Measurements from ENCODE around the gene LZTFL1. TPM values are rescaled to one million over a fixed set of nuclear protein-coding genes. Genes with fewer than 3 reads are reported as not detected.
"Not testable (repeated sequence)": the region's sequence is repeated elsewhere in the genome, so short reads cannot be mapped to it uniquely, and the experiment has no call there.

The LZTFL1 gene
- total RNA-seq, 1 experiment from 2014 or later: 9.1 TPM

GRCh38 chr3:45861043-45861719 is 19.3 kb upstream of the LZTFL1 start:
- Mint-ChIP-seq H3K9me3 (peaks cover 25% of the 10 kb centered on the region), H3K27ac (no peak overlapping the region), H3K4me3 (no peak overlapping the region), H3K36me3 (no peaks in the 10 kb centered on the region; the same call in 1 of the 2 replicates), H3K4me1 (no peaks in the 10 kb centered on the region), H3K27me3 (ENCODE audit: low read depth) (peaks cover 26% of the 10 kb centered on the region)
- ChIA-PET POLR2A (no interaction called here), CTCF (no interaction called here)
- ATAC-seq: no peak
- DNase-seq (ENCODE audit: low spot score): no peak
- no peak for TF ChIP-seq MXD4 (CRISPR knock-in tag; IDR thresholded peaks at IDR 0.05; ENCODE audit: borderline replicate concordance)

GRCh38 chr3:45860481-45860880 is 18.6 kb upstream of the LZTFL1 start:
- H3K9me3 Mint-ChIP-seq: peaks cover 30% of the 10 kb centered on the region
- TF ChIP-seq GTF2I (CRISPR knock-in tag; conservative IDR thresholded peaks at IDR 0.05) (no peak), IRF2 (CRISPR knock-in tag; IDR thresholded peaks at IDR 0.05; ENCODE audit: borderline replicate concordance, low read depth) (no peak), CREM (CRISPR knock-in tag; IDR thresholded peaks at IDR 0.05) (no peak), SP1 (CRISPR knock-in tag; conservative IDR thresholded peaks at IDR 0.05) (no peak)
- H3K4me3 Mint-ChIP-seq: no peak overlapping the region
- H3K27ac Mint-ChIP-seq: no peak overlapping the region
- peaks cover 20% of the 10 kb centered on the region for H3K27me3 Mint-ChIP-seq (ENCODE audit: low read depth)
- no peak for DNase-seq (ENCODE audit: low spot score)
- ATAC-seq: no peak
- no peaks in the 10 kb centered on the region for H3K4me1 Mint-ChIP-seq
- POLR2A ChIA-PET: no interaction called here
- no peaks in the 10 kb centered on the region; the same call in 1 of the 2 replicates for H3K36me3 Mint-ChIP-seq
- CTCF ChIA-PET: no interaction called here

- DNase-seq (ENCODE audit: low spot score): no peak
- Mint-ChIP-seq H3K4me3 (no peak overlapping the region), H3K27me3 (ENCODE audit: low read depth) (peaks cover 22% of the 10 kb centered on the region), H3K36me3 (no peaks in the 10 kb centered on the region; the same call in 1 of the 2 replicates), H3K4me1 (no peaks in the 10 kb centered on the region), H3K9me3 (peaks cover 30% of the 10 kb centered on the region), H3K27ac (no peak overlapping the region)
- POLR2A ChIA-PET: no interaction called here
- no peak for ATAC-seq
- CTCF ChIA-PET: no interaction called here
- no peak for TF ChIP-seq ZNF263 (CRISPR knock-in tag; IDR thresholded peaks at IDR 0.05; ENCODE audit: low read depth)
- TF ChIP-seq NFATC4 (CRISPR knock-in tag; IDR thresholded peaks at IDR 0.05): no peak
- TF ChIP-seq CBFB (CRISPR knock-in tag; IDR thresholded peaks at IDR 0.05; ENCODE audit: low read depth): no peak
- TF ChIP-seq HMGA2 (CRISPR knock-in tag; IDR thresholded peaks at IDR 0.05): no peak
- no peak for TF ChIP-seq EMX1 (CRISPR knock-in tag; IDR thresholded peaks at IDR 0.05)
- no peak for TF ChIP-seq CREM (CRISPR knock-in tag; IDR thresholded peaks at IDR 0.05)
- no peak for TF ChIP-seq OVOL2 (CRISPR knock-in tag; IDR thresholded peaks at IDR 0.05; ENCODE audit: borderline replicate concordance)
- no peak for TF ChIP-seq RELA (CRISPR knock-in tag; IDR thresholded peaks at IDR 0.05; ENCODE audit: borderline replicate concordance)
- no peak for TF ChIP-seq FOXP4 (CRISPR knock-in tag; IDR thresholded peaks at IDR 0.05)
- TF ChIP-seq IRF1 (CRISPR knock-in tag; IDR thresholded peaks at IDR 0.05): no peak
- TF ChIP-seq FOXK1 (CRISPR knock-in tag; IDR thresholded peaks at IDR 0.05): no peak
- TF ChIP-seq RORB (CRISPR knock-in tag; IDR thresholded peaks at IDR 0.05): no peak
- no peak for TF ChIP-seq GTF2I (CRISPR knock-in tag; conservative IDR thresholded peaks at IDR 0.05)
- no peak for TF ChIP-seq E2F4 (CRISPR knock-in tag; IDR thresholded peaks at IDR 0.05; ENCODE audit: borderline replicate concordance, low read depth)
Observed at GRCh38 chr3:45858809-45859543, 17.1 kb upstream of the LZTFL1 start.

GRCh38 chr3:45857024-45857423 is 15.1 kb upstream of the LZTFL1 start:
- POLR2A ChIA-PET; H3K4me3 Mint-ChIP-seq; H3K4me1 Mint-ChIP-seq; H3K36me3 Mint-ChIP-seq; DNase-seq (ENCODE audit: low spot score); CTCF ChIA-PET; ATAC-seq; H3K27ac Mint-ChIP-seq: not testable (repeated sequence)
- Mint-ChIP-seq H3K27me3 (ENCODE audit: low read depth) (peaks cover 24% of the 10 kb centered on the region), H3K9me3 (peaks cover 16% of the 10 kb centered on the region)

- H3K4me3 Mint-ChIP-seq; DNase-seq (ENCODE audit: low spot score); H3K27ac Mint-ChIP-seq; CTCF ChIA-PET; H3K4me1 Mint-ChIP-seq; ATAC-seq; POLR2A ChIA-PET; H3K36me3 Mint-ChIP-seq: not testable (repeated sequence)
- H3K27me3 Mint-ChIP-seq (ENCODE audit: low read depth): peaks cover 31% of the 10 kb centered on the region
- H3K9me3 Mint-ChIP-seq: peaks cover 16% of the 10 kb centered on the region
Observed at GRCh38 chr3:45856323-45856722, 14.4 kb upstream of the LZTFL1 start.

Data from WTC11 (cell line).